ENCODE data around the gene ANKRD12.

GRCh38 chr18:9137168-9138066 is 836 bp downstream of the ANKRD12 start:
- TF ChIP-seq, protein P1, sequence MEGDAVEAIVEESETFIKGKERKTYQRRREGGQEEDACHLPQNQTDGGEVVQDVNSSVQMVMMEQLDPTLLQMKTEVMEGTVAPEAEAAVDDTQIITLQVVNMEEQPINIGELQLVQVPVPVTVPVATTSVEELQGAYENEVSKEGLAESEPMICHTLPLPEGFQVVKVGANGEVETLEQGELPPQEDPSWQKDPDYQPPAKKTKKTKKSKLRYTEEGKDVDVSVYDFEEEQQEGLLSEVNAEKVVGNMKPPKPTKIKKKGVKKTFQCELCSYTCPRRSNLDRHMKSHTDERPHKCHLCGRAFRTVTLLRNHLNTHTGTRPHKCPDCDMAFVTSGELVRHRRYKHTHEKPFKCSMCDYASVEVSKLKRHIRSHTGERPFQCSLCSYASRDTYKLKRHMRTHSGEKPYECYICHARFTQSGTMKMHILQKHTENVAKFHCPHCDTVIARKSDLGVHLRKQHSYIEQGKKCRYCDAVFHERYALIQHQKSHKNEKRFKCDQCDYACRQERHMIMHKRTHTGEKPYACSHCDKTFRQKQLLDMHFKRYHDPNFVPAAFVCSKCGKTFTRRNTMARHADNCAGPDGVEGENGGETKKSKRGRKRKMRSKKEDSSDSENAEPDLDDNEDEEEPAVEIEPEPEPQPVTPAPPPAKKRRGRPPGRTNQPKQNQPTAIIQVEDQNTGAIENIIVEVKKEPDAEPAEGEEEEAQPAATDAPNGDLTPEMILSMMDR (conservative IDR thresholded peaks at IDR 0.05; ENCODE audit: low read depth, low read length) = no peak
- no peak for TF ChIP-seq EZH2phosphoT487 (IDR thresholded peaks at IDR 0.05; ENCODE audit: borderline replicate concordance, low read length)
- TF ChIP-seq EZH2 (IDR thresholded peaks at IDR 0.05; ENCODE audit: low read length, unreplicated experiment) = no peak
